ENCODE measurements around the gene KY. TPM values are rescaled to one million over a fixed set of nuclear protein-coding genes. Genes with fewer than 3 reads are reported as not detected.
A peak's percentile ranks its signal among the peaks of the same experiment; 100 is the strongest.

KY gene, protein sequence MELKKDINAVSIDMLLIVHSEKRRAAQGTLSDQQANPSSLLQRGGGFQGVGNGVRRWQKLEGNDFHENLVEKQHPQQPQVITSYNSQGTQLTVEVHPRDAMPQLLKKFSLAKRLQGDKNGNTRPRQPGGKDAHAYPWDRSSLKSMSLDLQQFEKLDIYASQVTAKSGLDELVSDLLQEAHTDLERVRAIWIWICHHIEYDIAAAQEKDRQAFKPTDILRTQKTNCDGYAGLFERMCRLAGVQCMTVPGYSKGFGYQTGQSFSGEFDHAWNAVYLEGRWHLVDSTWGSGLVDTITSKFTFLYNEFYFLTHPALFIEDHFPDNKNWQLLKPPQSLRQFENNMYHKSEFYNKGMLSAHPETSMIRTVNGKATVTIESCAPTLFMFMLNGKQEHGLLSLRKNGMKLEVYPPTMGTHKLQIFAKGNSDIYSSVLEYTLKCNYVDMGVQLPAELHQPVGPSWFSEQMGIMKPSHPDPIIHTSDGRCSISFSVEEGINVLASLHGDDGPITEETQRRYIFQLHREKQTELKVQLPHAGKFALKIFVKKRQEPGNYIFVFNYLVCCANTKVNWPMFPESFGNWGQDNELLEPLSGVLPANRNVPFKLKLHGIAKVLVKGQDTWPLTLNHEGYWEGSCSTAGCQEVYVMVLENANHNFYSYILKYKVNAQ
- total RNA-seq: under 1 TPM in 2 of 4 donors, not detected in 2; 0.09 to 0.13 TPM

GRCh38 chr3:134650431-134651346 is at the start of gene KY:
KY (minus strand) TSS chr3:134651022; CDS start chr3:134650960, 62 bp downstream.
- ATAC-seq (ENCODE audit: low FRiP score) (peak; percentile 68), DNase-seq (ENCODE audit: low spot score) (no peak)
- TF ChIP-seq CTCF (IDR thresholded peaks at IDR 0.05): no peak

- no peak for ATAC-seq (ENCODE audit: low FRiP score)
- no peak for DNase-seq (ENCODE audit: low spot score)
- no peak for TF ChIP-seq CTCF (IDR thresholded peaks at IDR 0.05)
Observed at GRCh38 chr3:134699721-134700120, 48.9 kb upstream of the KY start.

GRCh38 chr3:134699141-134699711 is 48.4 kb upstream of the KY start:
- DNase-seq (ENCODE audit: low spot score) (no peak), ATAC-seq (ENCODE audit: low FRiP score) (no peak)
- TF ChIP-seq CTCF (IDR thresholded peaks at IDR 0.05): no peak

GRCh38 chr3:134697830-134698689 is 47.2 kb upstream of the KY start:
- no peak for TF ChIP-seq CTCF (IDR thresholded peaks at IDR 0.05)
- no peak for DNase-seq (ENCODE audit: low spot score)

DNA sequence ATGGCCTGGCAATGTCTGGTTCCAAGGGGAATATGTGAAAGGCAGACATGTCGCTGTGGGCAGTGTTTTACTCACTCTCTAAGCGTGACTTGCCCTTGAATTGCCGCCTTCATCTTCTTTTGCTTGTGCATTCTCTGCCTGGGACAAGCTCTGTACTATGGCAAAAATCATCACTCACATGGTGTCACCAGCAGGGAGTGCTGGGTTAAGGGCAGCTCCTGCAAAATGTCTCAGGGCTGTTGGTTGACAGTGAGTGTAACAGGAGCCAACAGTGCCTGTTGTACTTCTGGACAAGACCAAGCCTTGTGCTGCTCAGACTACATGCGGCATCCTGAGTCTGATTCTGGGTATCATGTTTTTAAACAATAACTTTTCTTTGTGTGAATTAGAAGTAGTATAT is 45.3 kb upstream of the KY start:
- TF ChIP-seq CTCF (IDR thresholded peaks at IDR 0.05): no peak
- no peak for ATAC-seq (ENCODE audit: low FRiP score)
- no peak for DNase-seq (ENCODE audit: low spot score)

More at GRCh38 chr3:134697830-134698689, 47.2 kb upstream of the KY start:
- no peak for ATAC-seq (ENCODE audit: low FRiP score)
